NCI-H69 (cell line): ENCODE results near the gene SHROOM2.

ENCODE experiments used
- DNase-seq: peaks from one replicate; lab custom pipeline; 2025; lab: John Stamatoyannopoulos, UW

Gene SHROOM2

GRCh38 chrX:9897761-9898161, 111.5 kb downstream of the SHROOM2 start:
- DNase-seq: no peak

- DNase-seq: no peak
Observed at GRCh38 chrX:9899640-9900111, 113.4 kb downstream of the SHROOM2 start.

GRCh38 chrX:9902656-9903055, 116.4 kb downstream of the SHROOM2 start:
- peak; percentile 52 for DNase-seq

GRCh38 chrX:9903146-9903545, 116.9 kb downstream of the SHROOM2 start:
- peak; percentile 84 for DNase-seq

- DNase-seq: no peak
Observed at GRCh38 chrX:9905288-9905687, 119.1 kb downstream of the SHROOM2 start.

- DNase-seq: no peak
Observed at GRCh38 chrX:9905721-9906120, 119.5 kb downstream of the SHROOM2 start.

- no peak for DNase-seq
Observed at GRCh38 chrX:9906919-9907318, 120.7 kb downstream of the SHROOM2 start.

GRCh38 chrX:9907645-9908387, 121.6 kb downstream of the SHROOM2 start:
- DNase-seq: no peak

GRCh38 chrX:9909254-9909653, 123.0 kb downstream of the SHROOM2 start:
- DNase-seq: no peak

GRCh38 chrX:9911487-9911886, 125.3 kb downstream of the SHROOM2 start:
- no peak for DNase-seq

GRCh38 chrX:9912351-9913145, 126.3 kb downstream of the SHROOM2 start:
- DNase-seq: peak; percentile 19

- DNase-seq: no peak
Observed at GRCh38 chrX:9913146-9913433, 126.9 kb downstream of the SHROOM2 start.

- DNase-seq: no peak
Observed at GRCh38 chrX:9917861-9918260, 131.6 kb downstream of the SHROOM2 start.

GRCh38 chrX:9919632-9920172, 133.5 kb downstream of the SHROOM2 start:
- no peak for DNase-seq

GRCh38 chrX:9921407-9921806, 135.2 kb downstream of the SHROOM2 start:
- DNase-seq: no peak

- DNase-seq: no peak
Observed at GRCh38 chrX:9923357-9923756, 137.1 kb downstream of the SHROOM2 start.

GRCh38 chrX:9926002-9926401, 139.8 kb downstream of the SHROOM2 start:
- DNase-seq: no peak

- DNase-seq: peak; percentile 43
Observed at GRCh38 chrX:9927698-9928482, 141.7 kb downstream of the SHROOM2 start.

- DNase-seq: no peak
Observed at GRCh38 chrX:9935436-9935835, 149.2 kb downstream of the SHROOM2 start.

- DNase-seq: no peak
Observed at GRCh38 chrX:9937761-9938160, 151.5 kb downstream of the SHROOM2 start.

GRCh38 chrX:9938516-9938915, 152.3 kb downstream of the SHROOM2 start:
- no peak for DNase-seq

GRCh38 chrX:9940421-9940820, 154.2 kb downstream of the SHROOM2 start:
- no peak for DNase-seq
